Germinal center (tissue), 1 donor: ENCODE measurements around the gene GAS7.

Experiments
- DNase-seq: peaks from one replicate; pipeline ENCODE4 v3.0.0; 2012; ENCODE audit warnings: mixed read lengths, low spot score

The GAS7 gene

DNA sequence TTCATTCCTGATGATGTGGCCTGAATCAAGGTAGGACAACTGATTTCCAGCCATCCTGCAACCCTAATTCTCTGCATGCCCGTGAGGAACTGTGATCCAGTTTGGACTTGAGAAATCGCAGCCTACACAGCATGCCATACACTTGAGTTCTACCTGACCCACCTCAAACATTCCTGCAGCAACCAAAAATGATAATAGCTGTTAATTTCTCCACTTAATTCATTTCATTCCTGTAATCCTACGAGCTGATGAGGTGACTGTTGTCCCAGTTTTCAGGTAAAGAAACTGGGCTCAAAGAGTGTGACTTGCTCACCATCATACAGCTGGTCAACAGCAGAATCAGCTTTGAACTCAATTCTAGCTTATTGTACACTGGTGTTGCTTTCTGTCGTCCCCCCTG, 2.2 kb upstream of the GAS7 start:
- no peak for DNase-seq

DNA sequence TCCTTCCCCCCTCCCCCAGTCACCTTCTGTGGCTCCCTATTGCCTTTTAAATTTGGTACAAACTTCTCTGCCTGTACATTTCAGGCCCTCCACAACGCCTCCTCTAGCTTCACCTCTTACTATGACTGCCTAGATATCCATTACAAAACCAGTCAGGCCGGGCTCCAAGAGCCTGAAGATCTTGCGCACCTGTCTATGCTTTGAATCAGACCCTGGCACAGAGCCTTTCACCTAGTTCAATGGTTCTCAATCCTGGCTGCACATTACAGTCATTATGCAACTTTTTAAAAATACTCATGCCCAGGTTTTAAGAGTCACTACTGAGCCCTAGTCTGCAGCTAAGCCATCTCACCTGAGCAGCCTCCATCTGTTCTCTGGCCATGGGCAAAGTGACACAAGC, 1.6 kb upstream of the GAS7 start:
- no peak for DNase-seq

DNA sequence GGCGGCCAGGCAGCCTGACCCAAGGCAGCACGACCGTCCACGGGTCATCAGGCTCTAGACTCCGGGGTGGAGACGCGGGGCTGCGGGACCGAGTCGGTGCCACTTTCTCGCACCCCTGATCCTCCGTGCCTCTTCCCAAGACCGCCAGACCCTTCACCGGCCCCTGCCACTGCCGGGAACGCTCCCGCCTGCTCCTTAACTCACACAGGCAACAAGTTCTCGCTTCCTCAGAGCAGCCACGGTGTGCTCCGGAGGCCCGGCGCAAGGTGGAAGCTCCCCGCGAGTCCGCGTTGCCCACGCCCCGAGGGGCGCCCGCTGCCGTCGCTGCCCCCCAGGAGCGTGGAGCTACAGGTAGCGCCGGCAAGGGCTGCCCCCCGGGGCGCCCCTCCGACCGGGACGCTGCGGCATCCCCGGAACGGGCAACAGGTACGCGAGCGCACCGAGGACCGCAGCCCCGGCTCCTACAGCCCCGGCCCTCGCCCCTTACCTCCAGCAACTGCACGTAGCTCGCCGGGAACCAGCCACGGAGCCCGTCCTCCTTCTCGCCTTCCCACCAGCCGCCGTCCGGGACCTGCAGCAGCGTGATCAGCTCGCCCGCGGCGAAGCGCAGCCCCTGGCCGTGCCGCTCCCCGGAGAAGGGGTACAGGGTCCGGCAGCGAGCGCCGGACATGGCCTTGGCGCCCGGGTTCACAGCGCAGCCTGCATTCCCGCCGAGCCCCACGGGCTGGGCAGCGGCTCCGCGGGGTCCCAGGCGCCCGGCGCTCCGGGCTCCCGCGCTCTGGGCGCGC, 491 bp downstream of the GAS7 start:
- DNase-seq: no peak

DNA sequence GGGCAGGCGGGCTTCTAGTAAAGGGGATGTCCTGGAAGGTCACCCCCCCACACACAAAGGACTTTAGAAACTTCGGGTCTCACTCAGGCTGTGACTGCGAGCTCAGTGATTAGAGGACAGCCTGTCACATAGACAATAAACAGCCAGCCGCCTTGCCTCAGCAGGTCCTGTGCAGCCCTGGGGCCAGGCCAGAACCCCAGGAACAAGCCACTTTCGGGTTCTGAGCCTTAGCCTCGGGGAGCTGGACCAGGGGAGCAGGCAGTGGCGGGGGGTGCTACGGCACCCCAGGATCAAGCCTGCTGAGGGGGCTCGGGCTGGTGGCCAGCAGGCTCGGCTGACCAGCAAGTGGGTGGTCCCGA, 1.1 kb downstream of the GAS7 start:
- DNase-seq: no peak

DNA sequence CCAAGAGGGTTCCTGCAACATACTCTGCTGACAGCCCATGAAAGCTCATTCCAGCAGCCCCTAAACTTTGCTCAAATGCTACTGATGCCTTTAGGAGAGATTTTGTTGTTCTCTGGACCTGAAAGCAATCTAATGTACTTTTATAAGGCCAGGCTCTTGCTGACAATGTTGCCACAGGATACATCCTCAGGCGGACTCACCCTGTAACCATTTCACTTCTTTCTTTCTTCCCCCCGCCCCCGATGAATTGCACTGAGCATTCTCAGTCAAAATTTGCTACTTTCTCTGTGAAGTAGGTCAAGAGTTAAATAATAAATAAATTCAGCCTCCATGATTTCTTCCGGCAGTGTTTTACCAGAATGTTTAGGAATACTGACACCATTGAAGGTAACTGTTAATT, 1.5 kb downstream of the GAS7 start:
- no peak for DNase-seq

DNA sequence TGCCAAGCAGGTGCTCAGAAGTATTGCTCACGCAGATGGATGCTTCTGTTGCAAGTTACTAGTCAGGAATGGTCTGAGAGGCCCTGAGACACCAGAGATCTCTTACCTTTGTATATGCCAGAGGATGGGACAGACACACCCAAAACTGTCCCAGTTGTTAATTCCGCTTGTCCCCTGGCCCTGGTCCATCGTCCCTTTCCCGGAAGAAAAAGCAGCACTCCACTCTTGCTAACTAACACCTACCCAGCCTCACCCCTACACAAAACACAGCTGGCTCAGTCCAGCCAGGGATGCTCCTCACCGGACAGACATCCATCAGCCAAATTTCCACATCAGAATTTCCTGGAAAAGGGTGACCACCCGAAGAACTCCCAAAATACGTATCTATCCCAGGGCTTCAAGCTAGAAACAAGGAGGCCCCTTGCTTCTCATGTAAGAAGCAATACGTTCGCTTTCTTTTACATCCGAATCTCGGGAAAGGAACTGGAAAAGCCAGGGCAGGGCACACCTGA, 2.0 kb downstream of the GAS7 start:
- no peak for DNase-seq

DNA sequence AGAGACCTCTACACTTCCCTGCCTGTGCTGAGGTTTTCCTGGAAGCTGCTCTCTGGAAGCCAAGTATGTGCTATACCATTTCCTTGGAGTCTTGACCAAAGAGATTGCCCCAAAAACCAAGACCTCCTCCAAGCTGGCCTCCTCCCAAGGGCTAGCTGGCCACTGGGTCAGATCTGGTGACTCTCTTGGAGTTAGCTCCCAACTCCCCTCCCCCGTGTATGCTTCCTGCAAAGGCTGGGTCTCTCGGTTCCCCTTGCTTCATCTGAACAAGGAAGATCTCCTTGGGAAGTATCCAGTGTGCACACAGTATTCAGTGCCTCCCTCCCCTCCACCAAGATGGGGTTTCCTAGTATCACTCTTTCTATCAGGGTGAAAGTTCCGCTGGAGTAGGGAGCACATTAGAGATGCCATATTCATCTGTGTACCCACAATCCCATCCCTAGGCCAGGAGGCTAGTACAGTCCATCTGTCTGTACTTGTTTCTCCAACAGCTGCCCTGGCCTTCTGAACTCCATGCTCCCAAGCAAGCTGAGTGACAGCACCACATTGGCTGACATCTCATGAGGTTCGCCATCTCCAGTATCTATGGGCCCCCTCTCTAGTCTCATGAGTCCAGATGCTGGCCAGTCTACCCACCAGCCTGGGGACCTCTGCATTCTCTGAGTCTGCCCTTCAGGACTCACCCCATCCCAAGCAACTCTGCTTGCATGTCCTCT, 3.2 kb downstream of the GAS7 start:
- no peak for DNase-seq

DNA sequence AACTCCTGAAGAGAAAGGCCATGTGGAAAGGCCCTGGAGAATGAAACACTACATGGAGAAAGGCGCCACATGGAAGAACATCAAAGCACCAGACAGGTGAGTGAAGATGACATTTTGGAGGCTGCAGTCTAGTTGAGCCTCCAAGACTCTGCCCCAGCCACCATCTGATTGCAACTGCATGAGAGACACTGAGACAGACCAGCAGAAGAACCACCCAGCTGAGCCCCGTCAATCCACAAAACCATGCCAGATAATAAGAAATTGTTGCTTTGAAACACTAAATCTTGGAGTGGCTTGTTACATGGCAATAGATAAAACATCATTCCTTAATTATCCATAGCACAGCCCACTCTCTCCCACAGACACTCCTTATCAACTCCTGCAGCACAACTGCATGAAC, 4.8 kb downstream of the GAS7 start:
- DNase-seq: no peak

DNA sequence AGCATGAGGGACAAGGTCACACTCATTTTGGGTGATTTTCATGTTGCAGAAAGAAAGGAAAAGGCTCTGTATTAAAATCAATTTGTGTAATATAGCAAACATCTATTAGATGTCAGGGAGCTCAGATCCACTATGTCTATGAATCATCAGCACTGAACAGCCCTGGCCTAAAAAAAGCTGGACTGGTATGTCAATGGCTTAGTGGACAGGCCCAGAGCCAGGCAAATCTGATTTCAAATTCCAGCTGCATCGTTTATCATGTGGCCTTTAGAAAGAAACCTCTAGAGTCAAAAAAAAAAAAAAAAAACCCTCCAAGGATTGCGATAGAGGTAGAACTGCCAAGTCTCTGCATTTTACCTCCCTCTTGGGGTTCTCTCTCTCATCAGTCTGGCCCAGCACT, 5.4 kb downstream of the GAS7 start:
- no peak for DNase-seq

DNA sequence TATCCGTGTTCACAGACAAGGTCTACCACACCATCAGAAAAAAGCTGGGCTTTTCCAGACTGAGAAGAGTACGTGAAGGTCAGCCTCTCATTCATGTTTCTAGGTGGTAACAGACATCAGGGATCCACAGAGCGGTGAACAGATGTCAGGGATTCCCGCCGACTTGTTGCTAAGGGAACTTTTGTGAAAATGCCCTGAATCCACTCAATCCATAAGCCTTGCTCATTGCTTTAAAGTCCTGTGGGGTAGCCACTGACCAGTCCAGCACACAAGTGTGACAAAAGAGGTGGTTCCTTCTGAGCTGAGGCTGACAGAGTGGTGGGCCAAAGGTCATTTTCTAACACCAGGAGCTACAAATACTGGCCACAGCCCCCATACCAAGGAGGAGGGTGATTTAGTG, 5.9 kb downstream of the GAS7 start:
- no peak for DNase-seq

DNA sequence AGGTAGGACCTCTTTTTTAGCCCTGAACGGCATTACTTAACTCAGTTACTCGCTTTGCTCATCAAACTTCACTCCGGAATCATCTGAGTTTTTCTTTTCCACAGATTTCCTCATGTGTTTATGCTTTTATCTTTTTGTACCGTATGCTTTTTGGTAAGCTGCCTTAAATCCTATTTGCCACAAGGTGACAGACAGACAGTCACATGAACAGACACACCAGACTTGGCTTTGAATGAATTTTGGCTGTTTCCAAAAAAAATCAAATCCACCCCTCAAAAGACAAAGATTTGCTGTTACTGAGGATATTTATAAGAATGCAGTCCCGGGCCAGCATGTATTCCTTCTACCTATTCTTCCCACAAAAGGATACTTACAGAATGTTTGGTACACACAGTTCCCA, 10.9 kb downstream of the GAS7 start:
- DNase-seq: no peak

DNA sequence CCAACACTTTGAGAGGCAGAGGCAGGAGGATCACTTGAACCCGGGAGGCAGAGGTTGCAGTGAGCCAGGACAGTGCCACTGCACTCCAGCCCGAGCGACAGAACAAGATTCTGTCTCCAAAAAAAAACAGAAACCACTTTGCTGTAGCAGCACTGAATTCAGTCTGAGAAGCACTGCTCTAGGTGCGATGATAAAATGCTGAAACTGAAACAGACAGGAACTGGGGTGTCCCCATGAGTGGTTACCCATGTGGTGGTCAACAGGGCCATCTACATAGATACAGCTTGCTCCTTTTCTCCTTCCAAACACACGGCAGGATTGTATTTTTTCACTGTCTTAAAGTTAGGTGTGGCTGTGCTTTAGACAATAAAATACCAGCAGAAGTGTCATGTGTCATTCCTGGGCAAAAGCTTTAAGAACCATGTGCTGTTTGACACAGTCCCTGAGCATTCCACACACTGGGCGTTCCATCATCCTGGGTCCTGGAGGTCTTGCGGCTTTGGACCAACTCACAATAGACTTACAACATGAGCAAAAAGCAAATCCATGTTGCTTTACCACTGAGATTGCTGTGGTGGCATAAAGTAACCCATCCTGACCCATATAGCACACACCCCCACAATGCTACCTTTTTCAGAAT, 11.5 kb downstream of the GAS7 start:
- no peak for DNase-seq

DNA sequence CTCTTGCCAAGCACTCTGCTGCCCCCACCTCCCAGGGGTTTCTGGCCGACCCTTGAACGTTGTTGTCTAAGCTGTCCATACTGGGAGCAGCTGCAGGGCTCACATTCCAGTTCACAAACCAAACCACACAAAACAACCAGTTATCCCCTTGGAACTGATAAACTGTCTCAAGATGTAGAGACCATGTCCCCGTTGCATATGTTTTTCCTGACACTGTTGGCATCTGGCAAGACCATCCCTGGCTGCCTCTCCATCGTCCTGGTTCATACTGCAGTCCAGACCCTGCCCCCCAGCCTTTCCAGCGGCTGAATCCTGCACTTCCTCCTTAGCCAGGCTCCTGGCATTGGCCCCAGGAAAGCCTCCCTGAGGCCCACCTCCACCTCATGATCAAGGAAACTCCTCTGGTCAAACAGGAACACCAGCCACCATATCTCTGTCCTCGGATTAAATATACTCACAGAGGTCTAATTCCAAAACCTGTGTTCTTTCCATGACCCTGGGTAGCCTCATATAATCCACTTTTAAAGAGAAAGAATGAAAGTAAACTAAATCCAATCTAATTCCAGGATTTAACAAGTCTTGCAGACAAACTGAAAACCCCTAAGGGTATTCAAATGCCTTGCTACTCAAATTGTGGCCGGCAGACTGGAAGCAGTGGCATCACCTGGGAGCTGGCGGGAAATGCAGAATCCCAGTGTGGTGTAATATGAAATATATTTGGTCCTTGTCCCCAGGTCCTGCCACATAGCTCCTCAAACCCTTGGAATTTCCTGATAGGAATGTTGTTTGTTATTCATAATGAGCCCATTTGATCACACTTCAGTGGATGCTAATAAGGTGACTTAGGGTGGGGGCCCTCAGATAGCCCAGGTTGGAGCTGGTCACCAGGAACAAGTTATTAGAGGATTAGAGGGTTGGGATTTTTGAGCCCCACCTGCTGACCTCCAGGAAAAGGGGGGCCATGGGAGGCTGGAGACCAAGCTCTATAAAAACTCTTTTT, 14.2 kb downstream of the GAS7 start:
- DNase-seq: no peak

DNA sequence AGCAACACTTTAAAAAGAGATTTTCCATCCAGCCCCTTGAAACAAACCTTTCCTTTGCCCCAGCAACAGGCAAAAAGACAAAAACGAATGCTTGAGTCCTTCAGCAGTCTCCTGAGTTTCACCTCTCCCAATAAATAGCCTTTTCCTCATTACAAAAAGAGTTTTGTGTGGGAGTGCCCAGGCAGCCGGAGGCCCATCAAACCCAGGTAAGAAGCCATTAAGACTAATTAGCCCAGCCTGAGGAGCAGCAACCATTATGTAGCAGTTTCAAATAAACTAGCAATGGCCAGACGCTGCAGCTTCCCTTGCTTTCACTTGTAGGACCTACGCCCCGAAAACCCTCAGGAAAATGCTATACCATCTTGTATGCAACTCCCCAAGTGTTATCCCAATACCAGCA, 15.6 kb downstream of the GAS7 start:
- no peak for DNase-seq

DNA sequence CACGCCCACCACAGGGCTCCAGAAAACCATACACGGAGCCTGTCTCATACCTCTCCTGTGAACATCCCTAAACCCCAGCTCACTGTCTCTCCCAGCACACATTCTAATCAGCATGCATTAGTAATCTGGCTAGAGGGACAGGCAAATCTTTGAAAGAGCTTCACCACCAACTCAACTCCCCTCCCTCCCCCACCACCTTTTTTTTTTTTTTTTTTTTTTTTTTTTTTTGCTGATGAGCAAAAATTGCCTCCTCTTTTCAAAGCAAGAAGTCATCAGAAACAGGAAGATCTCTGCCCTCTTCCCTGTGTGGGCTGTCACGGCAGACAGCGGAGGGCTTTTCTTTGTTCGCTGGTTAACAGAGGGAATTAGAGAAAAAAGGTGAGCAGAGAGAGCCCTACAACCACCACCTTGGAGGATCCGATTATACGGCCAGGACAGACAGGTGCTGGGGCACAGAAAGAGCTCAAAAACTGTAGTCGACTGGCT, 19.9 kb downstream of the GAS7 start:
- no peak for DNase-seq

DNA sequence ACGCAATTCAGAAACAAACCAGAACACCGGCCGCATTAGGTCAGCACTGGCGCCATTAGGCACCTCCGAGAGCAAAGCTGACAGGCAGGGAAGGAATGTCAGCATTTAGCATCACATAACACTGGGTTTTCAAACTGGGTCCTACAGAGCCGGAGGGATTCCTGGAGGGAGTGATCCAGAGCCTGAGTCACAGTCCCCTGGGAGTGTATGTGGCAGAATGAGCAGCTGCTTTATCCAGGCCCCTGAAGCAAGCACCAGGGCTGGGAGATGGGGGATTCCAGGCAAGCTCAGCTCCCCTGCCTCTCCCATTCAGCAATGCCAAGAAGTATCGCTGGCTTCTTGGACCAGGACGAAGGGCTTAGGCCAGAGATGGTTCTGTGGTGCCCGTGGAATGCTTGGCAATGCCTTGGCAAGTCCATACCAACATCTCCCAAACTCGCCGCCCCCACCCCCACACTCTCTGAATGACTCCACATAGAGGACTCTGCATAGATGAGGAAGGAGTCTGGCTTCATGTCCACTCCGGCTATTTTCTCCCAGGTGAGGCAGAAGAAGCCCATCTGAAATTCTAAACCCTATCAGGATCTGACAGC, 20.4 kb downstream of the GAS7 start:
- no peak for DNase-seq

DNA sequence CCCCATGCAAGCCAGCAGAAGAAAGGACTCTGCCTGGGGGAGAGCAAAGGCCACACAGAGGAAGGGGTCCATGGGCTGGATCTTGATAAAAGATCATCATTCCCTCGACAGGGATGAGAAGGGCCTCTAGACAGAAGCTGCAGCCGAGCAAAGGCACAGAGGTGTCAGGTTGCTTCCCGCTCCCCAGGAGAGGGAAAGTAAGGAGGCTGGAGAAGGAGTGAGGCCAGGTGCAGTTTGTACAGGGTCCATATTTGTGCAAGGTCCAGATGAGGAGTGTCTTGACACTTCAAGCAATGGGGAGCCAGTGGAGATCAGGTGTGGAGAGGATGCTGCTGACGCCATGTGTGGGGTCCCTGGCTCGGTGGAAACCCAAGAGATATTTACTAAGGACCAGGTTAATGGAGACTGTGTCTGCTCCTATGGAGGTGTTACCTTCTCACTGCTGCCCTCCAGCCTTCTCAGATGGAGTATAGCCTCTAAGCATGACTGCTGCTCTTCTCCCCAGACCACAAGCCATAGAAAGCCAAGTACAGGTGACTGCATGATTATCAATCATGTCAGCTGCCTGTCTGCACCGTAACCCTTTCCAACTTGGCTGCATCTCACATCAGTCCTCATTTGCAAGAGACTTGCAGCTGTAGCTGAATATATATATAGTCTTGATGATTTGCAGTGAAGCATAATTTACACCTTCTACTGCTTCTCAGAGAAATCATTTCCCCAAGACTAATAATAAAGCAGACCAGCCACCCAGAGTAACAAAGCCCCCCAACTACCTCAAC, 21.1 kb downstream of the GAS7 start:
- DNase-seq: no peak

DNA sequence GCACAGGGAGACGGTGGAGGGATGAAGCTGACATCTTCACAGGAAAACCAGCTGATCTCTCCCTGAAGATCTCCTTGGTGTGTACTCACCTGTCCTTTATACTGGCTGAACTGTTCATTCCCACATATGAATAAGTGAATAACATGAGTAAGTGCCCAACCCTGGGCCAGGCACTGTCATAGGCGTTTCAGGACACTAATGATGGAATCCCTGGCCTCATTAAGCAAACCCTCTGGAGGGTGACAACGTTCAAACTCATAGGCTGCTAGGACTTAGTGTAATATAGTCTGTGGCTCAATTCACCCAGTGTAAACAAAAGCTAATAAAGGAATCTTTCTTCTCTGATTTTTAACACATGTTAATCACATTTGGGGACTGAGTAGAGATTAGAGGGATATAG, 24.5 kb downstream of the GAS7 start:
- no peak for DNase-seq

DNA sequence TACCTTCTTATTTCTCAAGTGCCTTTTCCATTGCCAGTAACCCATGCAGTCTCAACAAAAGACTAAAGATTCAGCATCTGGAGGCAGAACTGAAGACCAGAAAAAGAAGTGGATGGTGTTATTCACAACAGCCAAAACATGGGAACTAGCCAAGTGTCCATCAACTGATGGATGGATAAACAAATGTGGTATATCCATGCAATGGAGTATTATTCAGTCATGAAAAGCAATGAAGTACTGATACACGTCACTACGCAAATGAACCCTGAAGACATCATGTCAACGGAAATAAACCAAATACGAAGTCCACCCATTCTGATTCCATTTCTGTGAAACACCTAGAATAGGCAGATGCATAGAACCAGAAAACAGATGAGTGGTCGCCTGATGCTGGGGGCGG, 25.6 kb downstream of the GAS7 start:
- no peak for DNase-seq

DNA sequence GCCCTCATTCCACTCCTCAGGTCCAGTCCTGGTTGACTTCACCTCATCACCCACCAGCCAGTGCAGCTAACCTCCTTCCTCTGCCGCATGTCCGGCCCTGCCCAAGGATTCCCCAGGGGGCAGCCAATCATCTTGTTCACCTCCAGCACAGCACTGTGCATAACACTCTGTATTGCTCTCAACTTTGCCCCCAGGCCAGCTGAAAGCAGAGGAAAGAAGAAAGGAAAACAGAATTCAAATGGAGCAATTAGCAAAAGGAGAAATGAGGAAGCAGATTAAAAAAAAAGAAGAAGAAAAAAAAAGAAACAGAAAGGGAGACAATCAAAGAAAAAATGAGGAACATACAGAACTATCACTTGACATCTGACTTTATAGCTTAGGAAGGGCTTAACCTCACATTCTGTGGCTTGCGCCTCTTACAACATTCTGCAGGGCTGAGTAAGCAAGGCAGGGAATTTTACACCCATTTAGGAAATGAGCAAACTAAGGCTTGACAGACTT, 26.1 kb downstream of the GAS7 start:
- no peak for DNase-seq
